ENCODE data around the gene ONECUT2.

ONECUT2 gene

DNA sequence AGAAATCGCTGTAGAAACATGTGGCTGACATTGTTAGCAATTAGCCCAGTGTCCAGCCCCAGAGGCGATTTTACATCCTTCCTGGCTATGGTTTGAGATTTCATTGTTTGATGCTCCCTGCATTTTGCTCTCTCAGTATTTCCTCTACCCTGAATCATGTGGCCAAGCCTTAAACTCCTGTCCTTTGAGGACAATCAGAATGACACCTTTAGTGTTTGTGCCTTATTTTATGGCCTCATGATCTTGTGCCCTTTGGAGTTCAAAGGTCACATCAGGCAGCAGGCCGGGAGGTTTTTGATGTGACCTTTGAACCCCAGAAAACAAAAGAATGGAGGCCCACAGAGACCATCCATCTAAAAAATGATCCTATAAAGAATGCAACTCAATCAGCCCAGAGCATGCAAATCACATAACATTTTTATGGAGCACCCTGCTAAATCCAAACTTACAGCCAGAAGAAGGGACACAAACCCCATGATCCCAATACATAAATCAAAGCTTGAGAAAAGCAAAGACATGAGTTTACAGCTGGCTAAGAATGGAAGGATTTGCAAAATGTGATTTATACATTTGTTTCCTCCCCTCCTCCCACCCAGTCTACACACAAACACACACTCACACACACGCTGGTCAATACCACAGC, 98.8 kb downstream of the ONECUT2 start:
- no peak overlapping the region for H3K4me3 ChIP-seq (ENCODE audit: low read length)

GRCh38 chr18:57534511-57534909, 99.3 kb downstream of the ONECUT2 start:
- TF ChIP-seq, protein P1, sequence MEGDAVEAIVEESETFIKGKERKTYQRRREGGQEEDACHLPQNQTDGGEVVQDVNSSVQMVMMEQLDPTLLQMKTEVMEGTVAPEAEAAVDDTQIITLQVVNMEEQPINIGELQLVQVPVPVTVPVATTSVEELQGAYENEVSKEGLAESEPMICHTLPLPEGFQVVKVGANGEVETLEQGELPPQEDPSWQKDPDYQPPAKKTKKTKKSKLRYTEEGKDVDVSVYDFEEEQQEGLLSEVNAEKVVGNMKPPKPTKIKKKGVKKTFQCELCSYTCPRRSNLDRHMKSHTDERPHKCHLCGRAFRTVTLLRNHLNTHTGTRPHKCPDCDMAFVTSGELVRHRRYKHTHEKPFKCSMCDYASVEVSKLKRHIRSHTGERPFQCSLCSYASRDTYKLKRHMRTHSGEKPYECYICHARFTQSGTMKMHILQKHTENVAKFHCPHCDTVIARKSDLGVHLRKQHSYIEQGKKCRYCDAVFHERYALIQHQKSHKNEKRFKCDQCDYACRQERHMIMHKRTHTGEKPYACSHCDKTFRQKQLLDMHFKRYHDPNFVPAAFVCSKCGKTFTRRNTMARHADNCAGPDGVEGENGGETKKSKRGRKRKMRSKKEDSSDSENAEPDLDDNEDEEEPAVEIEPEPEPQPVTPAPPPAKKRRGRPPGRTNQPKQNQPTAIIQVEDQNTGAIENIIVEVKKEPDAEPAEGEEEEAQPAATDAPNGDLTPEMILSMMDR (conservative IDR thresholded peaks at IDR 0.05; ENCODE audit: low read length), result no peak
- no peak overlapping the region for H3K4me3 ChIP-seq (ENCODE audit: low read length)
- no peak for DNase-seq (ENCODE audit: low read depth)

More for the DNA sequence above, 98.8 kb downstream of the ONECUT2 start:
- TF ChIP-seq, protein P1 (conservative IDR thresholded peaks at IDR 0.05; ENCODE audit: low read length), result no peak
- no peak for DNase-seq (ENCODE audit: low read depth)

GRCh38 chr18:57538614-57539013, 103.4 kb downstream of the ONECUT2 start:
- no peak for DNase-seq (ENCODE audit: low read depth)
- TF ChIP-seq, protein P1 (conservative IDR thresholded peaks at IDR 0.05; ENCODE audit: low read length), result no peak
- no peak overlapping the region for H3K4me3 ChIP-seq (ENCODE audit: low read length)

GRCh38 chr18:57539702-57540101, 104.5 kb downstream of the ONECUT2 start:
- DNase-seq (ENCODE audit: low read depth), result no peak
- TF ChIP-seq, protein P1 (conservative IDR thresholded peaks at IDR 0.05; ENCODE audit: low read length), result no peak
- H3K4me3 ChIP-seq (ENCODE audit: low read length), result no peak overlapping the region
